ENCODE results near the gene ZBTB21. TPM values are rescaled to one million over a fixed set of nuclear protein-coding genes. Genes with fewer than 3 reads are reported as not detected.
"Not testable (repeated sequence)": the region's sequence is repeated elsewhere in the genome, so short reads cannot be mapped to it uniquely, and the experiment has no call there.

ZBTB21 gene
- total and polyA plus RNA-seq, 5 donors from 2014 or later = 2.4 to 107 (median 5.7) TPM

GRCh38 chr21:41950941-41951351 is 59.2 kb downstream of the ZBTB21 start:
- Mint-ChIP-seq H3K4me3 (no peak overlapping the region), H3K9me3 (no peaks in the 10 kb centered on the region), H3K36me3 (no peaks in the 10 kb centered on the region), H3K27ac (no peak overlapping the region), H3K4me1 (peaks cover 0 to 16% (median 4%) of the 10 kb centered on the region in 4 donors), H3K27me3 (peaks cover 27% of the 10 kb centered on the region)
- Histone ChIP-seq H3K36me3 (ENCODE audit: control insufficient read depth, insufficient read depth, low read length) (no peaks in the 10 kb centered on the region), H3K9me3 (ENCODE audit: control insufficient read depth in 2 of 2, low read length in 2 of 2) (no peaks in the 10 kb centered on the region), H3K4me1 (ENCODE audit: control insufficient read depth, insufficient read depth, low read length, poor library complexity, severe bottlenecking) (no peaks in the 10 kb centered on the region), H3K4me3 (ENCODE audit: low read depth, low read length) (no peak overlapping the region), H3K27me3 (ENCODE audit: control insufficient read depth, insufficient read depth, low read length) (peaks cover 4% of the 10 kb centered on the region), H3K27ac (ENCODE audit: insufficient read depth, low read length, poor library complexity, severe bottlenecking) (no peak overlapping the region)
- DNase-seq = no peak
- no peak for ATAC-seq (ENCODE audit: low read depth in 2 of 2)

GRCh38 chr21:41949631-41950030 is 60.5 kb downstream of the ZBTB21 start:
- peaks cover 0 to 15% (median 2%) of the 10 kb centered on the region in 4 donors for H3K4me1 Mint-ChIP-seq
- H3K27ac Mint-ChIP-seq; H3K4me3 Mint-ChIP-seq; H3K4me3 ChIP-seq (ENCODE audit: low read depth, low read length); H3K36me3 ChIP-seq (ENCODE audit: control insufficient read depth, insufficient read depth, low read length); ATAC-seq (ENCODE audit: low read depth in 2 of 2); DNase-seq; H3K27me3 ChIP-seq (ENCODE audit: control insufficient read depth, insufficient read depth, low read length); H3K27ac ChIP-seq (ENCODE audit: insufficient read depth, low read length, poor library complexity, severe bottlenecking); H3K9me3 Mint-ChIP-seq; H3K4me1 ChIP-seq (ENCODE audit: control insufficient read depth, insufficient read depth, low read length, poor library complexity, severe bottlenecking); H3K36me3 Mint-ChIP-seq; H3K9me3 ChIP-seq (ENCODE audit: control insufficient read depth in 2 of 2, low read length in 2 of 2): not testable (repeated sequence)
- peaks cover 26% of the 10 kb centered on the region for H3K27me3 Mint-ChIP-seq

- Mint-ChIP-seq H3K4me1 (peaks cover 0 to 10% (median 0%) of the 10 kb centered on the region in 4 donors), H3K27me3 (peaks cover 20% of the 10 kb centered on the region), H3K27ac (no peak overlapping the region), H3K4me3 (no peak overlapping the region), H3K36me3 (no peaks in the 10 kb centered on the region), H3K9me3 (no peaks in the 10 kb centered on the region)
- Histone ChIP-seq H3K27me3 (ENCODE audit: control insufficient read depth, insufficient read depth, low read length) (no peaks in the 10 kb centered on the region), H3K4me1 (ENCODE audit: control insufficient read depth, insufficient read depth, low read length, poor library complexity, severe bottlenecking) (no peaks in the 10 kb centered on the region), H3K9me3 (ENCODE audit: control insufficient read depth in 2 of 2, low read length in 2 of 2) (no peaks in the 10 kb centered on the region), H3K4me3 (ENCODE audit: low read depth, low read length) (no peak overlapping the region), H3K27ac (ENCODE audit: insufficient read depth, low read length, poor library complexity, severe bottlenecking) (no peak overlapping the region), H3K36me3 (ENCODE audit: control insufficient read depth, insufficient read depth, low read length) (no peaks in the 10 kb centered on the region)
- ATAC-seq (ENCODE audit: low read depth in 2 of 2) (no peak), DNase-seq (no peak)
These were observed 61.3 kb downstream of the ZBTB21 start for GRCh38 chr21:41948901-41949300.

- H3K27ac Mint-ChIP-seq = no peak overlapping the region
- H3K4me1 Mint-ChIP-seq = peaks cover 0 to 10% (median 0%) of the 10 kb centered on the region in 4 donors
- Histone ChIP-seq H3K9me3 (ENCODE audit: control insufficient read depth in 2 of 2, low read length in 2 of 2) (no peaks in the 10 kb centered on the region), H3K36me3 (ENCODE audit: control insufficient read depth, insufficient read depth, low read length) (no peaks in the 10 kb centered on the region), H3K27me3 (ENCODE audit: control insufficient read depth, insufficient read depth, low read length) (no peaks in the 10 kb centered on the region), H3K27ac (ENCODE audit: insufficient read depth, low read length, poor library complexity, severe bottlenecking) (no peak overlapping the region), H3K4me3 (ENCODE audit: low read depth, low read length) (no peak overlapping the region), H3K4me1 (ENCODE audit: control insufficient read depth, insufficient read depth, low read length, poor library complexity, severe bottlenecking) (no peaks in the 10 kb centered on the region)
- no peak overlapping the region for H3K4me3 Mint-ChIP-seq
- peaks cover 20% of the 10 kb centered on the region for H3K27me3 Mint-ChIP-seq
- ATAC-seq (ENCODE audit: low read depth in 2 of 2) (no peak), DNase-seq (no peak)
- no peaks in the 10 kb centered on the region for H3K36me3 Mint-ChIP-seq
- no peaks in the 10 kb centered on the region for H3K9me3 Mint-ChIP-seq
These were observed 61.9 kb downstream of the ZBTB21 start for GRCh38 chr21:41948078-41948895.

GRCh38 chr21:41945982-41946381 is 64.2 kb downstream of the ZBTB21 start:
- H3K27ac ChIP-seq (ENCODE audit: insufficient read depth, low read length, poor library complexity, severe bottlenecking) = no peak overlapping the region
- no peaks in the 10 kb centered on the region for H3K4me1 Mint-ChIP-seq
- ATAC-seq (ENCODE audit: low read depth in 2 of 2) (no peak), DNase-seq (no peak)
- H3K4me1 ChIP-seq (ENCODE audit: control insufficient read depth, insufficient read depth, low read length, poor library complexity, severe bottlenecking) = no peaks in the 10 kb centered on the region
- no peaks in the 10 kb centered on the region for H3K9me3 ChIP-seq (ENCODE audit: control insufficient read depth in 2 of 2, low read length in 2 of 2)
- H3K4me3 Mint-ChIP-seq = no peak overlapping the region
- no peaks in the 10 kb centered on the region for H3K36me3 Mint-ChIP-seq
- H3K27ac Mint-ChIP-seq = peak overlapping the region in 1 of 3 donors; percentile 37
- peaks cover 0 to 2% (median 0%) of the 10 kb centered on the region in 7 donors for H3K9me3 Mint-ChIP-seq
- no peak overlapping the region for H3K4me3 ChIP-seq (ENCODE audit: low read depth, low read length)
- H3K27me3 Mint-ChIP-seq = peaks cover 7% of the 10 kb centered on the region
- H3K36me3 ChIP-seq (ENCODE audit: control insufficient read depth, insufficient read depth, low read length) = no peaks in the 10 kb centered on the region
- no peaks in the 10 kb centered on the region for H3K27me3 ChIP-seq (ENCODE audit: control insufficient read depth, insufficient read depth, low read length)

- Histone ChIP-seq H3K4me1 (ENCODE audit: control insufficient read depth, insufficient read depth, low read length, poor library complexity, severe bottlenecking) (no peaks in the 10 kb centered on the region), H3K27ac (ENCODE audit: insufficient read depth, low read length, poor library complexity, severe bottlenecking) (no peak overlapping the region), H3K9me3 (ENCODE audit: control insufficient read depth in 2 of 2, low read length in 2 of 2) (no peaks in the 10 kb centered on the region), H3K4me3 (ENCODE audit: low read depth, low read length) (no peak overlapping the region), H3K27me3 (ENCODE audit: control insufficient read depth, insufficient read depth, low read length) (no peaks in the 10 kb centered on the region), H3K36me3 (ENCODE audit: control insufficient read depth, insufficient read depth, low read length) (no peaks in the 10 kb centered on the region)
- Mint-ChIP-seq H3K9me3 (peaks cover 0 to 2% (median 0%) of the 10 kb centered on the region in 7 donors), H3K27ac (no peak overlapping the region), H3K36me3 (no peaks in the 10 kb centered on the region), H3K4me3 (no peak overlapping the region), H3K4me1 (no peaks in the 10 kb centered on the region), H3K27me3 (peaks cover 15% of the 10 kb centered on the region)
- ATAC-seq (ENCODE audit: low read depth in 2 of 2) (no peak), DNase-seq (no peak)
These were observed 66.3 kb downstream of the ZBTB21 start for GRCh38 chr21:41943851-41944250.

- Histone ChIP-seq H3K27me3 (ENCODE audit: control insufficient read depth, insufficient read depth, low read length) (no peaks in the 10 kb centered on the region), H3K4me1 (ENCODE audit: control insufficient read depth, insufficient read depth, low read length, poor library complexity, severe bottlenecking) (no peaks in the 10 kb centered on the region), H3K9me3 (ENCODE audit: control insufficient read depth in 2 of 2, low read length in 2 of 2) (no peaks in the 10 kb centered on the region), H3K27ac (ENCODE audit: insufficient read depth, low read length, poor library complexity, severe bottlenecking) (no peak overlapping the region), H3K36me3 (ENCODE audit: control insufficient read depth, insufficient read depth, low read length) (no peaks in the 10 kb centered on the region), H3K4me3 (ENCODE audit: low read depth, low read length) (no peak overlapping the region)
- Mint-ChIP-seq H3K9me3 (peaks cover 0 to 2% (median 0%) of the 10 kb centered on the region in 7 donors), H3K4me1 (no peaks in the 10 kb centered on the region), H3K27ac (no peak overlapping the region), H3K36me3 (no peaks in the 10 kb centered on the region), H3K4me3 (no peak overlapping the region), H3K27me3 (peaks cover 12% of the 10 kb centered on the region)
- DNase-seq = no peak
- ATAC-seq (ENCODE audit: low read depth in 2 of 2) = no peak
These were observed 67.7 kb downstream of the ZBTB21 start for GRCh38 chr21:41942457-41942856.

GRCh38 chr21:41941941-41942340 is 68.2 kb downstream of the ZBTB21 start:
- no peak overlapping the region for H3K4me3 ChIP-seq (ENCODE audit: low read depth, low read length)
- no peaks in the 10 kb centered on the region for H3K27me3 ChIP-seq (ENCODE audit: control insufficient read depth, insufficient read depth, low read length)
- no peaks in the 10 kb centered on the region for H3K9me3 ChIP-seq (ENCODE audit: control insufficient read depth in 2 of 2, low read length in 2 of 2)
- no peak overlapping the region for H3K4me3 Mint-ChIP-seq
- no peaks in the 10 kb centered on the region for H3K4me1 Mint-ChIP-seq
- H3K9me3 Mint-ChIP-seq = peaks cover 0 to 2% (median 0%) of the 10 kb centered on the region in 7 donors
- H3K27ac ChIP-seq (ENCODE audit: insufficient read depth, low read length, poor library complexity, severe bottlenecking) = no peak overlapping the region
- H3K36me3 ChIP-seq (ENCODE audit: control insufficient read depth, insufficient read depth, low read length) = no peaks in the 10 kb centered on the region
- peaks cover 15% of the 10 kb centered on the region for H3K27me3 Mint-ChIP-seq
- no peak for DNase-seq
- ATAC-seq (ENCODE audit: low read depth in 2 of 2) = no peak
- H3K36me3 Mint-ChIP-seq = no peaks in the 10 kb centered on the region
- H3K27ac Mint-ChIP-seq = no peak overlapping the region
- no peaks in the 10 kb centered on the region for H3K4me1 ChIP-seq (ENCODE audit: control insufficient read depth, insufficient read depth, low read length, poor library complexity, severe bottlenecking)
